ENCODE measurements around the gene CLIC5.

Gene CLIC5

GRCh38 chr6:45990162-45990561 lies 25.5 kb downstream of the CLIC5 start:
- DNase-seq, result no peak

DNA sequence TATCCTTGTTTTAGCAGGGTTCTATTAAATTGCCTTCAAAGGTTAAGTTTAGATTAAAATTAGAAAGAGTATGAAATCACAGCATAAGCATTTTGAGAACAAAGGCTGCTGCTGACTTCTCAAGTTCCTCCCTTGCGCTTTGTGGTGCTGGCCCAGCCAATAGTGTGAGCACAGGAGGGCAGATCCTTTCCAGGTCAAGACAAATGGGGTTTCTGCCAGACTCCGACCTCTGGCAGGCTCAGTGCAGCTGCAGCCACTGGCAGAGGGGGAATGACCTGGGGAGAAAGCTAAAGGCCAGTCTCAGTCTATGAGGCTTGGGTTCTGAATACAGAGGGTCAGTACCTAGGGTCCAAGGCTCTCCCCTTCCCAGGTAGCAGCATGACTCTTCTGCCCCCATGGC lies 27.0 kb downstream of the CLIC5 start:
- no peak for DNase-seq

- no peak for DNase-seq
Observed at GRCh38 chr6:45987856-45988255, 27.8 kb downstream of the CLIC5 start.

DNA sequence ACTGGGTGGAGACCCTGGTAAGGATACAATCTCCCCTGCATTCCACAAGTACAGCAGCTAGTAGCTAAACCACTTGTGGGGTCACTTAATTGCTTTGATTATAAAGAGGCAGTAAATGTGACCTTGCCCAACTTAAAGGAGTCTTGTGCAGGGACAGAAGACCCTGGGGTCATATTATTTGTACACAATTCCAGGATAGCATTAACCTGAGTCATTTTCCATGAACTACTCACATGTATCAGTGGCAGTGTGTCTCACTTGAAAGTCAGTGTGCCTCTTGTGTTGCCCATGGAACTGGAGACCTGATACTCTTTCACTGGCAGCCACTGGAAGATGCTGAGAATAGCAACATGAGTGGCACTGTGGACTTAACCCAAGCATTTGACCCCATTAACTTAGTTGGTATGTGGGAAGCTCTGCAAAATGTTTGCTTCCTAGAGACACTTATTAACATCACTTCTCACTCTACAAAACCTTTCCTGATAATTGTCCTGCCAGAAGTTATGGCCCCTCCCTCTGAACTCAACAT lies 28.9 kb downstream of the CLIC5 start:
- no peak for DNase-seq

GRCh38 chr6:45984788-45985425 lies 30.8 kb downstream of the CLIC5 start:
- no peak for DNase-seq

DNA sequence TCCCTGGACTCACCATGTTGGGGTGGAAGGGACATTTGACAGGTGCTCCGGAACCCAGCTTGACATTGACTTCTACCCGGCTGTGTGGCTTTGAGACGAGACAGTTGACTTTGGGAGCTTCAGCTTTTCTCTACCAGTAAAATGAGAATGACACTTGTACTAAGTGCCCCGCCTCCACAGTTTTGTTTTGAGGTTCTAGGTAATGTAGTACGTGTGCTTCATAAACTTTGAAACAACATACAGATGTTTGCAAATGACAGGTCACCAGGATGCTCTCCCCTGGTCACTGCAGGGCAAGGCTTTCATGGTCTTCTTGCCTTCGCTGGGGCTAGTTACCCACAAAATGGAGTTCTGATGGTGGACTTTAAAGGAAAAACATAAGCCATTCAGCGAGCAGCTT lies 31.3 kb downstream of the CLIC5 start:
- DNase-seq, result no peak

- DNase-seq, result no peak
Observed at GRCh38 chr6:45983062-45983461, 32.6 kb downstream of the CLIC5 start.

- no peak for DNase-seq
Observed at GRCh38 chr6:45982280-45983036, 33.2 kb downstream of the CLIC5 start.

- no peak for DNase-seq
Observed at GRCh38 chr6:45981046-45981445, 34.6 kb downstream of the CLIC5 start.

- no peak for DNase-seq
Observed at GRCh38 chr6:45979311-45979710, 36.3 kb downstream of the CLIC5 start.

DNA sequence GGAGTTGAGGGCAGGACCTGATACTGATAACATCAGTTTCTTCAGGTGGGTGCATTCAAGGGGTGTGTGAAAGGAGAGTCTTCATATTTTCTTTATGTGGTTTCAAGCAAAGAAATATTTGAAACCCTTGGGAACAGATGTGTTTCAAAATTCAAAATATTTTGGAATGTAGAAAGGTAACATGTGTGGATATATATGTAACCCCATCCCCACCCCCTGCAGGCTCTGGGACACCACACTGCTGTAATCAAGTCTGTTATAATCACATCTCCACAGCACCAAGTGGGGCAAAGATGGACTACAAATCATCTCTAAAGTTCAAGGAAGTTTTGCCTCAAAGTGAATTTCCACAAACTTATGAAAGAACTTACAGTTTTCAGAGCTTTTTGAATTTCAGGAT lies 41.1 kb downstream of the CLIC5 start:
- no peak for DNase-seq

DNA sequence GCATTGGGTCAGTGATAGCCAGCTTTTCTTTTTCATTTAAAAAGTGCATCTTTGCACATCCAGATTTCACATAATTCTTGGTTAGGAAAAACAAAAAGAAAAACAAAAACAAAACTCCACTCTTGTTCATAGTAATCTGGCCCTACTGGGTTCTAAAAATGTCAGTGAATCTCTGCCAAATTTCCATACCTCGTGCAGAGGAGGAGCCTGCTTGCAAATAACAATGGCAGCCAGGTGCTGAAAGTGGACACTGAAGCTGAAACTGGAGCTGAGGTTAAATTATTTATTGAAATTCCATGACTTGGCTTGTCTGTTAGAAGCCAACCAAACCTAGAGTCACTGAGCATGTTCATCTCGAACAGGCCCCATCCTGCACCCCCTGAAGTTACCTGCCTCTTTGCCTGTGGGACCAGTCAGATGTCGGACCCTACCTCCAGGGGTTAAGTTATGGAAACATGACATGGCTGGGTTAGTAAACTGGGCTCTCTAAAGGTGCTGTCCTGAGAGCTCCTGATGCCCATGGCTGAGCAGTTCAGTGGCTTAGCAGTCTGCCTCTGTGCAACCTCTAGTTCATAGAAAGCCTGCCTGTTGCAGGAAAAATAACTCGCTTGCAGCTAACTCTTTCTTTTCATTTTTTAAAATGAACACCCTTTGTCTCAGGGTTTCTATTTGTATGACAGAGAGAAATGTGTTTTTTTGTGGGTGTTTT lies 42.7 kb downstream of the CLIC5 start:
- DNase-seq, result no peak

GRCh38 chr6:45971287-45971686 lies 44.4 kb downstream of the CLIC5 start:
- no peak for DNase-seq

DNA sequence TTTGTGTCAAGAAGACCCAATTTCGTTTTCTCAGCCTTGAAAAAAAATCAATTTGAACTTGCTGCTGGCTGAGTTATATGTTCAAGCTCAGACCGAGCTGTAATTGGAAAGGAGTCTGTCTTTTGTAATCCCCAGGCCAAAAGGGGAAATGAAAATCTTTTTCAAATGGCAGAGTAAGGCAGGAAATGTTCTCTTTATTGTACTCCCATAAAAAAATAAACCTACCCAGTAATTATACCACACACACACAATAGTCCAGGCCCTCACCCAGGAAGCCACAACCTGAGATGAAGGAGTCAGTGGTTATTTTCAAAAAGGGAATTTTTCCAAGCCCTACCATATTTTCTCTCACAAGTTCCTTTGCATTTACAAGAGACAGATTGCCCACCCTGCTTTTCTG lies 45.3 kb downstream of the CLIC5 start:
- DNase-seq, result no peak

DNA sequence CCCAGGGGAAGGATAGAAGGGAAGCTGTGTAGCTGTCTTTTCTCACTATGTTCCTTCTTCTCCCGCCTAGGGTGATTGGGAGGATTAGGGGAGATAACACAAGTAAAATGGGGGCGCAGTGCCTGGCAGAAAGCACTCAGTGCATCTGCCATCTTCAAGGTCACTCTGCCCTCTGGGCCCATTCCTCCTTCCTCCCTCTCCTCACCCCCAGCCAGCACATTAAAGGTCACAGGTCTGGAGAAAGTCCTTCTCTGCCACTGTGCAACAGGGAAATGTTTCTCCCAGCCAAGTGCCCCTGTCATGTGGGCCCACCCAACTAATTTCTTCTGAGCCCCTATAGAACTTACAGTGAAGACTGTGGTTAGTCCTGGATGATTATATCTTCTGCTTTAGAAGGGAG lies 45.8 kb downstream of the CLIC5 start:
- DNase-seq, result no peak

DNA sequence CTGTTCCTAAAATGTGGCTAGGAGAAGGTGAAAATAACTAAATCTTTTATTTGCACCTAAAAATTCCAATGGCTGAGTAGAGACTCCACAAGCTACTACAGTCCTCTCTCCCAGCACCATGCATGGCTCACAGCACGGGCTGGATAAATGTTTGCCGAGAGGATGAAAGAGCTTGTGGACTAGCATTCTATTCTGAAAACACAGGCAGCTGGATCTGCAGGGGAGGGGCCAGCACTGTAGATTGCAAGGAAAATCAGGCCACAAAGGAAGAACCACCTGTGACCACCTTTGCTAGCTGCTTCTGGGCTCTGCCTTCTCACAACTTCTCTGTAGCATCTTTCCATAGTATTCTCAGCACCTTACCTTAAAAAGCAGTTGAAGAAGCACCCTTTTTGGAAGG lies 46.6 kb downstream of the CLIC5 start:
- no peak for DNase-seq

GRCh38 chr6:45967363-45967762 lies 48.3 kb downstream of the CLIC5 start:
- DNase-seq, result no peak

- DNase-seq, result no peak
Observed at GRCh38 chr6:45966797-45967196, 48.9 kb downstream of the CLIC5 start.

DNA sequence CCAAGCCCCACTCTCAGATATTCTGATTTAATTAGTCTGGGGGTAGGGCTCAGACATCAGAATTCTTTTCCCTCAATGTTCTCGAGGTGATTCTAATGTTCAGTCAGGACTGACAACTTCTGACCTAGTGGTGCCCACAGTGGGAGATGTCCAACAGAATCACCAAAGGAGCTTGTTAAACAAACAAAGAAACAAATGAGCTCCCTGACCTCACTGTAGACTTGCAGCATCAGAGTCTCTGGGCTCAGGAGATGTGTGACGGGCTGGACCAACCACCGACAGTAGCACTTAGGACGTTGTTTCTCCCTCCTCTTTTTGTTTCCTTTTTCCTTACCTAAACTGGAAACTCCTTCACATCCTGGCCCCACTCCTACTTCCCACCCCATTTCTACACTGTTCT lies 49.3 kb downstream of the CLIC5 start:
- DNase-seq, result no peak

DNA sequence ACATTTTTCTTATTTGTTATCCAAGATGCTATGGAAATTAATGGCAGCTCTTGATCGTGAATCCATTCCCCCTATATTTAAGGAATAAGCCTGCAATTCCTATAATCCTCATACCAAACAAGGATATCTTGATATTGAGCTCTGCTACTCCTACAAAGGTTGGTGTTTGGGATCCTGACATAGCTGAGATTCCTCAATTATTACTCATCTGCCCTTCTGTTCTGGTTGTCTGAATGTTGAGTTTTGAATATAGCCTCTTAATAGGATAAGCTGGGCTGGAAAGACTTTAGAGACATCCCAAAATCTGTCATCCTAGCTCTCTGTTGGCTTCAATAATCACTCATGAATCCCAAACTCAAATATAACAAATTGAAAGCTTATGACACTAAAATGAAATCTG lies 49.9 kb downstream of the CLIC5 start:
- DNase-seq, result no peak

DNA sequence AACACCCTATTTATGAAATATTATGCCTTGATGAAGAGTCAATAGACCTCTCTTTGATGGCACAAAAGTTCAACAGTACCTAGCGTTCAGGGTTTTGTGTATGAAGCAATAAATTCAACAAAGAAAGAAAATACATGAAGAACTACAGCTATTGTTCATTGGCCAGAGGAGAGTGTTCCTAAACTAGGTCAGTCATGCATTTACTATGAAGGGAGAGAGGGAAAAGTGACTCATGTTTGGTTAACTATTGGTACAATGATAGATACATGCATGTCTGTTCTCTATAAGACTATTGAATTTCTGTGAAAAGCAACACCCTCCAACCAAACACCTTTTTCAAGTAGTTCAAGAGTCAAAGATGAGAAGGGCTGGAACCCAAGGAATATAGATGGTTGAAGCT lies 50.7 kb downstream of the CLIC5 start:
- no peak for DNase-seq

- no peak for DNase-seq
Observed at GRCh38 chr6:45964300-45964699, 51.4 kb downstream of the CLIC5 start.

GRCh38 chr6:45963896-45964295 lies 51.8 kb downstream of the CLIC5 start:
- DNase-seq, result no peak

DNA sequence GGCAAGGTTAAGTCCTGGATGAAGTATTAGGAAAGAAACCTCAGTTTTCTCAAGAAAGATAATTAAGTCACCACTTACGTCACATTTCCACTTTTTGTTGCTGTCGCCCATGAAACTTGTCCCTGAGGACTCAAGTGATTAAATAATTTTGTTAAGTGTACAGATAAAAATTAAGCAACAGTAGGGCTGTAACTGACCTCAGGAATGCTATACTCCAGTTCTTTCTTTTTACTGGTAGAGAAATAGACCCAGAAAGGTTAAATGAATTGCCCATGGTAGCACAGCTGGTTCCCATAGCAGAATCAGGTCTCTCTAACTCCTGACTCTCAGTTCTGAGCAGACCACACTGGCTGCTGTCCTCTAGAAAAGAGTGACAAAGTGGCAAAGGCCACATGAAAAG lies 54.5 kb downstream of the CLIC5 start:
- DNase-seq, result no peak

Measured in activated T-cell treated with anti-CD3 and anti-CD28 coated beads, Interleukin-2, amount 50 U/mL, for 1 hour (primary cell).